SK-N-SH (cell line): ENCODE results near the gene BAIAP2L2. TPM values are rescaled to one million over a fixed set of nuclear protein-coding genes. Genes with fewer than 3 reads are reported as not detected.
"Not testable (repeated sequence)": the region's sequence is repeated elsewhere in the genome, so short reads cannot be mapped to it uniquely, and the experiment has no call there.

Experiments used
- CTCF ChIA-PET: fragments of 300-600, 350-600 bp; formaldehyde crosslinking; extraction: SDS; loops from one replicate; lab custom pipeline; 2021; lab: Yijun Ruan, JAX
- POLR2A ChIA-PET: fragments of 350-600 bp; sonication (Branson Sonifier 250); formaldehyde crosslinking; extraction: SDS; loops from one replicate; lab custom pipeline; 2020; ENCODE audit warnings: antibody characterized with exemption, inconsistent platforms; lab: Yijun Ruan, JAX
- DNase-seq: peaks from one replicate; pipeline ENCODE4 v3.0.0; 2012
- H2AFZ ChIP-seq: fragments of 200-600 bp; sonication (generic); 2 replicates; pipeline ENCODE4 v1.8.1; 2016; ENCODE audit warnings: antibody characterized with exemption, mild to moderate bottlenecking, low read depth
- H3F3A ChIP-seq: fragments of 200-600 bp; sonication (generic); replicated peaks from 2 replicates; pipeline ENCODE3; 2016; ENCODE audit warnings: antibody characterized with exemption, mild to moderate bottlenecking; ENCODE audit not compliant: insufficient read depth
- H3K27ac ChIP-seq, 2 experiments: fragments of 200-500 bp in 1 of 2; fragments of 200-600 bp in 1 of 2; sonication (Bioruptor generic) in 1 of 2; sonication (generic), shearing (Covaris generic) in 1 of 2; 2 replicates each; pipeline versions ENCODE4 v1.5.1 to v1.6.1; 2014 to 2016; ENCODE audit warnings: low read depth in 2 of 2, inconsistent platforms in 1 of 2, low read length in 1 of 2, mild to moderate bottlenecking in 1 of 2, mixed read lengths in 1 of 2
- H3K27me3 ChIP-seq: fragments of 200-600 bp; sonication (generic), shearing (Covaris generic); 2 replicates; pipeline ENCODE4 v1.6.1; 2016; ENCODE audit warnings: mixed run types; ENCODE audit not compliant: insufficient read depth
- H3K36me3 ChIP-seq, 2 experiments: fragments of 200-500 bp in 1 of 2; fragments of 200-600 bp in 1 of 2; sonication (Bioruptor generic) in 1 of 2; sonication (generic) in 1 of 2; replicated peaks in 1 of 2; 2 replicates each; pipeline versions ENCODE3 to v1.5.1; 2014 to 2016; ENCODE audit warnings: low read length in 1 of 2, mild to moderate bottlenecking in 1 of 2; ENCODE audit not compliant: insufficient read depth in 2 of 2, control insufficient read depth in 1 of 2
- H3K4me1 ChIP-seq, 2 experiments: fragments of 200-500 bp in 1 of 2; fragments of 200-600 bp in 1 of 2; sonication (Bioruptor generic) in 1 of 2; sonication (generic), shearing (Covaris generic) in 1 of 2; 2 replicates each; pipeline versions ENCODE4 v1.5.1 to v1.6.1; 2014 to 2016; ENCODE audit warnings: low read depth in 1 of 2, low read length in 1 of 2, mixed run types in 1 of 2; ENCODE audit not compliant: insufficient read depth in 2 of 2, control insufficient read depth in 1 of 2
- H3K4me2 ChIP-seq: fragments of 200-600 bp; sonication (generic), shearing (Covaris generic); 2 replicates; pipeline ENCODE4 v1.6.1; 2017; ENCODE audit warnings: mixed run types
- H3K4me3 ChIP-seq, 2 experiments: fragments of 200-500 bp in 1 of 2; fragments of 200-600 bp in 1 of 2; sonication (Bioruptor generic) in 1 of 2; sonication (generic), shearing (Covaris generic) in 1 of 2; 2 replicates each; pipeline versions ENCODE4 v1.5.1 to v1.8.1; 2014 to 2016; ENCODE audit warnings: low read depth in 2 of 2, inconsistent platforms in 1 of 2, low read length in 1 of 2, mild to moderate bottlenecking in 1 of 2, mixed read lengths in 1 of 2, moderate library complexity in 1 of 2
- H3K79me2 ChIP-seq: fragments of 200-600 bp; sonication (generic); 2 replicates; pipeline ENCODE4 v1.8.1; 2017; ENCODE audit warnings: mild to moderate bottlenecking; ENCODE audit not compliant: insufficient read depth
- H3K9ac ChIP-seq: fragments of 200-600 bp; sonication (generic); 2 replicates; pipeline ENCODE4 v1.6.1; 2017; ENCODE audit warnings: mixed run types
- H3K9me2 ChIP-seq: fragments of 200-600 bp; sonication (generic); 2 replicates; pipeline ENCODE4 v1.6.1; 2017; ENCODE audit warnings: mixed run types
- H3K9me3 ChIP-seq: fragments of 200-600 bp; sonication (generic); 2 replicates; pipeline ENCODE4 v1.6.1; 2017; ENCODE audit warnings: mixed run types, mild to moderate bottlenecking, moderate library complexity
- H4K20me1 ChIP-seq: fragments of 200-600 bp; sonication (generic); 2 replicates; pipeline ENCODE4 v1.6.1; 2017; ENCODE audit warnings: mild to moderate bottlenecking, mixed run types; ENCODE audit not compliant: insufficient read depth
- CHD2 ChIP-seq: fragments of 150-350 bp; IDR thresholded peaks from 2 replicates; pipeline ENCODE4 v1.6.1; 2018; ENCODE audit warnings: low read length; ENCODE audit not compliant: partially characterized antibody
- ELF1 ChIP-seq: IDR thresholded peaks from 2 replicates; pipeline ENCODE4 v1.4.0; 2012
- EZH2phosphoT487 ChIP-seq: fragments of 200-600 bp; sonication (generic); IDR thresholded peaks from 2 replicates; pipeline ENCODE4 v1.6.1; 2017; ENCODE audit warnings: low read depth, mixed run types, mild to moderate bottlenecking, antibody characterized with exemption, moderate library complexity, borderline replicate concordance
- FOXM1 ChIP-seq: IDR thresholded peaks from 2 replicates; pipeline ENCODE4 v1.4.0; 2012; ENCODE audit warnings: low read depth, mild to moderate bottlenecking
- GATA2 ChIP-seq: sonication (generic); formaldehyde crosslinking; IDR thresholded peaks from 2 replicates; pipeline ENCODE4 v1.5.0; 2020; ENCODE audit warnings: mild to moderate bottlenecking, missing genetic modification reagents
- MAX ChIP-seq: IDR thresholded peaks from 2 replicates; pipeline ENCODE4 v1.4.0; 2012; ENCODE audit warnings: low read depth
- MEF2A ChIP-seq: IDR thresholded peaks from 2 replicates; pipeline ENCODE4 v1.4.0; 2012; ENCODE audit warnings: low read depth, borderline replicate concordance
- MXI1 ChIP-seq: IDR thresholded peaks from 2 replicates; pipeline ENCODE4 v1.6.1; 2012; ENCODE audit warnings: mild to moderate bottlenecking, low read depth, low read length, improper control_type of control experiment
- RCOR1 ChIP-seq: fragments of 150-350 bp; IDR thresholded peaks from 2 replicates; pipeline ENCODE4 v1.6.1; 2017; ENCODE audit warnings: antibody characterized with exemption, low read length
- REST ChIP-seq: IDR thresholded peaks from 2 replicates; pipeline ENCODE4 v1.6.1; 2012; ENCODE audit warnings: mild to moderate bottlenecking, low read depth, low read length, moderate library complexity
- RFX5 ChIP-seq: IDR thresholded peaks from 2 replicates; pipeline ENCODE4 v1.6.1; 2012; ENCODE audit warnings: mild to moderate bottlenecking, improper control_type of control experiment, low read length
- RXRA ChIP-seq: IDR thresholded peaks from 2 replicates; pipeline ENCODE4 v1.4.0; 2012; ENCODE audit warnings: low read depth, mild to moderate bottlenecking, borderline replicate concordance
- SIN3A ChIP-seq: IDR thresholded peaks from 2 replicates; pipeline ENCODE4 v1.6.1; 2012; ENCODE audit warnings: low read depth, mild to moderate bottlenecking, low read length, moderate library complexity, borderline replicate concordance
- SMC3 ChIP-seq: IDR thresholded peaks from 2 replicates; pipeline ENCODE4 v1.6.1; 2012; ENCODE audit warnings: low read depth, low read length, improper control_type of control experiment
- TAF1 ChIP-seq: IDR thresholded peaks from 2 replicates; pipeline ENCODE4 v1.6.1; 2012; ENCODE audit warnings: low read depth, mild to moderate bottlenecking, low read length, moderate library complexity, borderline replicate concordance
- USF1 ChIP-seq: IDR thresholded peaks from 2 replicates; pipeline ENCODE4 v1.4.0; 2012; ENCODE audit warnings: low read depth, borderline replicate concordance
- YY1 ChIP-seq: IDR thresholded peaks from 2 replicates; pipeline ENCODE4 v1.4.0; 2012; ENCODE audit warnings: low read depth, mild to moderate bottlenecking
- WGBS: methylation state at CpG from one replicate; pipeline ENCODE4 v1.1.6; 2017; ENCODE audit warnings: low lambda C conversion rate; 5-methylcytosine and 5-hydroxymethylcytosine counted together
- polyA plus RNA-seq, 3 experiments: library from polyadenylated mRNA; depleted of rRNA; stranded (reverse); fragments of >200 nt; gene quantifications; 2 replicates each; pipeline ENCODE4 v1.2.3, GENCODE V29; 2012

Gene BAIAP2L2
- polyA plus RNA-seq, 1 of the 3 experiments (the other 2 are of a cell fraction) = 0.16 TPM

- no peak overlapping the region for H3K9ac ChIP-seq
- H3K9me3 ChIP-seq = no peaks in the 10 kb centered on the region
- H4K20me1 ChIP-seq = no peaks in the 10 kb centered on the region
- no peak for TF ChIP-seq GATA2 (CRISPR knock-in tag)
- no peak for TF ChIP-seq CHD2
- no peak for TF ChIP-seq SMC3
- no peak for TF ChIP-seq YY1
- TF ChIP-seq RCOR1 = no peak
- no peak for TF ChIP-seq USF1
- TF ChIP-seq MAX = no peak
- TF ChIP-seq EZH2phosphoT487 = no peak
- no peak for TF ChIP-seq MEF2A
- TF ChIP-seq SIN3A = no peak
- no peak for TF ChIP-seq ELF1
- TF ChIP-seq, all 33 proteins: peak for 0
- no peaks in the 10 kb centered on the region for H3K36me3 ChIP-seq
- H2AFZ ChIP-seq = no peak overlapping the region
- H3K4me2 ChIP-seq = no peak overlapping the region
- H3K79me2 ChIP-seq = no peaks in the 10 kb centered on the region
- no peaks in the 10 kb centered on the region for H3K4me1 ChIP-seq
- ChIA-PET POLR2A (no interaction called here), CTCF (no interaction called here)
- H3K27me3 ChIP-seq = no peaks in the 10 kb centered on the region
- no peak overlapping the region for H3K27ac ChIP-seq
- H3K9me2 ChIP-seq = no peaks in the 10 kb centered on the region
- 85% methylated on average over 8 of the region's 28 CpGs for WGBS
- H3K4me3 ChIP-seq = no peak overlapping the region
- H3F3A ChIP-seq = no peaks in the 10 kb centered on the region
- no peak for DNase-seq
These were observed 10.1 kb upstream of the BAIAP2L2 start for GRCh38 chr22:38120359-38121110.

- H3K9me3 ChIP-seq, H3K27me3 ChIP-seq, H3K4me3 ChIP-seq, H3F3A ChIP-seq, H3K79me2 ChIP-seq, H2AFZ ChIP-seq, H3K27ac ChIP-seq, H3K9me2 ChIP-seq, H3K36me3 ChIP-seq, H3K9ac ChIP-seq, H3K4me1 ChIP-seq, H3K4me2 ChIP-seq, POLR2A ChIA-PET, H4K20me1 ChIP-seq, DNase-seq: not testable (repeated sequence)
- CTCF ChIA-PET = interaction anchor here (0.6 kb wide), 1 partner anchor 16 kb away, joined by 3 read pairs; no protein-coding TSS in a partner anchor
- 100% methylated on average over 1 of the region's 2 CpGs for WGBS
These were observed 8.3 kb upstream of the BAIAP2L2 start for GRCh38 chr22:38118747-38119146.

GRCh38 chr22:38118182-38118581, 7.7 kb upstream of the BAIAP2L2 start:
- no peak overlapping the region for H3K27ac ChIP-seq
- no peak overlapping the region for H3K9ac ChIP-seq
- no peaks in the 10 kb centered on the region for H3K9me2 ChIP-seq
- no peak overlapping the region for H3K4me3 ChIP-seq
- ChIA-PET CTCF (interaction anchor here (0.6 kb wide), 1 partner anchor 15 kb away, joined by 3 read pairs; no protein-coding TSS in a partner anchor), POLR2A (no interaction called here)
- H3K27me3 ChIP-seq = no peaks in the 10 kb centered on the region
- H2AFZ ChIP-seq = no peak overlapping the region
- H3K9me3 ChIP-seq = no peaks in the 10 kb centered on the region
- H3K79me2 ChIP-seq = no peaks in the 10 kb centered on the region
- no peaks in the 10 kb centered on the region for H3K36me3 ChIP-seq
- H4K20me1 ChIP-seq = no peaks in the 10 kb centered on the region
- 77% methylated on average over 3 of the region's 3 CpGs for WGBS
- H3F3A ChIP-seq = no peaks in the 10 kb centered on the region
- H3K4me1 ChIP-seq = no peaks in the 10 kb centered on the region; a peak in 1 of 4 replicates
- no peak for DNase-seq
- no peak overlapping the region for H3K4me2 ChIP-seq
- TF ChIP-seq MEF2A = no peak
- no peak for TF ChIP-seq TAF1
- no peak for TF ChIP-seq RXRA
- TF ChIP-seq MAX = no peak
- TF ChIP-seq RCOR1 = no peak
- no peak for TF ChIP-seq MXI1
- TF ChIP-seq RFX5 = no peak
- TF ChIP-seq FOXM1 = no peak
- TF ChIP-seq REST = no peak
- TF ChIP-seq SIN3A = no peak
